Gastroesophageal sphincter (tissue), 3 donors: ENCODE results near the gene CX3CL1.

Experiments
- EP300 ChIP-seq: sonication (generic); formaldehyde crosslinking; IDR thresholded peaks from one replicate; pipeline ENCODE4 v1.6.1; 2017; ENCODE audit warnings: antibody characterized with exemption, mild to moderate bottlenecking
- POLR2A ChIP-seq, 2 donors: fragments of 450-650 bp; IDR thresholded peaks; one replicate each; pipeline ENCODE4 v1.6.1; 2017; ENCODE audit warnings: antibody characterized with exemption in 2 of 2, mild to moderate bottlenecking in 2 of 2, moderate library complexity in 1 of 2
- TF ChIP-seq, protein P1 (sequence below), 4 experiments: fragments of 200-600 bp in 2 of 4; fragments of 450-650 bp in 2 of 4; sonication (generic) in 1 of 4; IDR thresholded peaks; one replicate each; pipeline ENCODE4 v1.5.1; 2017 to 2019; ENCODE audit warnings: antibody characterized with exemption in 4 of 4, mild to moderate bottlenecking in 2 of 4, moderate library complexity in 2 of 4

DNA sequence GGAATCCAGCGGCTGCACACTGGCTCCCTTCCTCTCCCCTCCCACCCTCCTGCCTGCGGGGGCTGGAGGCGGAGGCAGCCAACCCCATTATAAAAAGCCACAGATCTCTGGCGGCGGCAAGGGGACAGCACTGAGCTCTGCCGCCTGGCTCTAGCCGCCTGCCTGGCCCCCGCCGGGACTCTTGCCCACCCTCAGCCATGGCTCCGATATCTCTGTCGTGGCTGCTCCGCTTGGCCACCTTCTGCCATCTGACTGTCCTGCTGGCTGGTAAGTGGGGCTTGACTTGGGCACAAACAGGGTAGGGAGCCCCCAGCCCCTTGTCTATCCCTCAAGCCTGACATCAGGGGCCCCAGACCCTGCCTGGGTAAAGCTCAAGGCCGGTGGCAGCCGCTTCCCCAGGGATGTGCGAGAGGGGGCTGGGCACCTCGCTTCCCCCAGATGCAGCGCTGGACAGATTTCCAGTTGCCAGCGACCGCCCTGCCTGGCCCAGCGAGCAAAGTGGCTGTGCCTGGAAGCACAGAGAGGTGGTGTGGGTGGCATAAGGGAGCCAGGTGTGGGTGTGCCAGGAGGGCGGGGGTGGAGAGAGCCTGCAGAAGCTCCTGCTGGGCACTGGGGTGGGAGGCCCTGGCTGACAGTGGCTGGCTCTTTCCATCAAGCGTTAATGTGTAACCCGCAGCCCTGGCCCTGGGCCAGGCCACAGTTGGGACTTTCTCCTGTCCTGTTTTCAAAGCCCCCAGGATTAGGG lies at the start of gene CX3CL1:
- peak; percentile 75 to 77 for TF ChIP-seq POLR2A (IDR thresholded peaks at IDR 0.05)
- TF ChIP-seq, protein P1, sequence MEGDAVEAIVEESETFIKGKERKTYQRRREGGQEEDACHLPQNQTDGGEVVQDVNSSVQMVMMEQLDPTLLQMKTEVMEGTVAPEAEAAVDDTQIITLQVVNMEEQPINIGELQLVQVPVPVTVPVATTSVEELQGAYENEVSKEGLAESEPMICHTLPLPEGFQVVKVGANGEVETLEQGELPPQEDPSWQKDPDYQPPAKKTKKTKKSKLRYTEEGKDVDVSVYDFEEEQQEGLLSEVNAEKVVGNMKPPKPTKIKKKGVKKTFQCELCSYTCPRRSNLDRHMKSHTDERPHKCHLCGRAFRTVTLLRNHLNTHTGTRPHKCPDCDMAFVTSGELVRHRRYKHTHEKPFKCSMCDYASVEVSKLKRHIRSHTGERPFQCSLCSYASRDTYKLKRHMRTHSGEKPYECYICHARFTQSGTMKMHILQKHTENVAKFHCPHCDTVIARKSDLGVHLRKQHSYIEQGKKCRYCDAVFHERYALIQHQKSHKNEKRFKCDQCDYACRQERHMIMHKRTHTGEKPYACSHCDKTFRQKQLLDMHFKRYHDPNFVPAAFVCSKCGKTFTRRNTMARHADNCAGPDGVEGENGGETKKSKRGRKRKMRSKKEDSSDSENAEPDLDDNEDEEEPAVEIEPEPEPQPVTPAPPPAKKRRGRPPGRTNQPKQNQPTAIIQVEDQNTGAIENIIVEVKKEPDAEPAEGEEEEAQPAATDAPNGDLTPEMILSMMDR (IDR thresholded peaks at IDR 0.05) = peak in 3 of 4 experiments; percentile 21 to 40 (median 30)
- TF ChIP-seq EP300 = no peak
